Stimulated activated CD8-positive, alpha-beta memory T cell treated with anti-CD3 and anti-CD28 coated beads, Interleukin-12 subunit alpha, Interleukin-12 subunit beta, amount 100 ng/mL, for 1 hour (primary cell): ENCODE measurements around the gene CIDEA.
"Not testable (repeated sequence)": the region's sequence is repeated elsewhere in the genome, so short reads cannot be mapped to it uniquely, and the experiment has no call there.

Experiments
- DNase-seq: peaks from one replicate; pipeline ENCODE4 v3.0.0-alpha.2; 2020; ENCODE audit warnings: low read depth

Gene CIDEA, protein sequence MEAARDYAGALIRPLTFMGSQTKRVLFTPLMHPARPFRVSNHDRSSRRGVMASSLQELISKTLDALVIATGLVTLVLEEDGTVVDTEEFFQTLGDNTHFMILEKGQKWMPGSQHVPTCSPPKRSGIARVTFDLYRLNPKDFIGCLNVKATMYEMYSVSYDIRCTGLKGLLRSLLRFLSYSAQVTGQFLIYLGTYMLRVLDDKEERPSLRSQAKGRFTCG

DNA sequence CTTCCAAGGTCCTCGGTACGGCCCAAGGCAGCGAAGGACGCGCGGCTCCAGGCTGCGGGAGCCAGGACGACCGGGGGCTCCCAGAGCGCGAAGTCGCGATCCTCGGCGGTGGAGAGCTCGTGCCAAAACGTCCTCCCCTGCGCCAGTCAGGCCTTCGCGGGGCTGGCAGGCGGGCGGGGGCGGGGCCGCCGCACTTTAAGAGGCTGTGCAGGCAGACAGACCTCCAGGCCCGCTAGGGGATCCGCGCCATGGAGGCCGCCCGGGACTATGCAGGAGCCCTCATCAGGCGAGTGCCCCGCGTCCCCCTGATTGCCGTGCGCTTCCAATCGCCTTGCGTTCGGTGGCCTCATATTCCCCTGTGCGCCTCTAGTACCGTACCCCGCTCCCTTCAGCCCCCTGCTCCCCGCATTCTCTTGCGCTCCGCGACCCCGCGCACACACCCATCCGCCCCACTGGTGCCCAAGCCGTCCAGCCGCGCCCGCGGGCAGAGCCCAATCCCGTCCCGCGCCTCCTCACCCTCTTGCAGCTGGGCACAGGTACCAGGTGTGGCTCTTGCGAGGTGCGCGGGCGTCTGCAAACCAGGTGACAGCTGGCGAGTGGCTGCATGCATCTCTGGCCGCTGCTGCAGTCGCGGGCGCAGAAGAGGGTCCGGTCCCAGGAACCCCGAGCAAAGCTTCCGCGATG lies at the start of gene CIDEA:
Gene CIDEA, plus strand, starts transcription at position 226 of the 684 bp plus-strand sequence. Its CDS starts 23 bp downstream, at position 249.
- no peak for DNase-seq

DNA sequence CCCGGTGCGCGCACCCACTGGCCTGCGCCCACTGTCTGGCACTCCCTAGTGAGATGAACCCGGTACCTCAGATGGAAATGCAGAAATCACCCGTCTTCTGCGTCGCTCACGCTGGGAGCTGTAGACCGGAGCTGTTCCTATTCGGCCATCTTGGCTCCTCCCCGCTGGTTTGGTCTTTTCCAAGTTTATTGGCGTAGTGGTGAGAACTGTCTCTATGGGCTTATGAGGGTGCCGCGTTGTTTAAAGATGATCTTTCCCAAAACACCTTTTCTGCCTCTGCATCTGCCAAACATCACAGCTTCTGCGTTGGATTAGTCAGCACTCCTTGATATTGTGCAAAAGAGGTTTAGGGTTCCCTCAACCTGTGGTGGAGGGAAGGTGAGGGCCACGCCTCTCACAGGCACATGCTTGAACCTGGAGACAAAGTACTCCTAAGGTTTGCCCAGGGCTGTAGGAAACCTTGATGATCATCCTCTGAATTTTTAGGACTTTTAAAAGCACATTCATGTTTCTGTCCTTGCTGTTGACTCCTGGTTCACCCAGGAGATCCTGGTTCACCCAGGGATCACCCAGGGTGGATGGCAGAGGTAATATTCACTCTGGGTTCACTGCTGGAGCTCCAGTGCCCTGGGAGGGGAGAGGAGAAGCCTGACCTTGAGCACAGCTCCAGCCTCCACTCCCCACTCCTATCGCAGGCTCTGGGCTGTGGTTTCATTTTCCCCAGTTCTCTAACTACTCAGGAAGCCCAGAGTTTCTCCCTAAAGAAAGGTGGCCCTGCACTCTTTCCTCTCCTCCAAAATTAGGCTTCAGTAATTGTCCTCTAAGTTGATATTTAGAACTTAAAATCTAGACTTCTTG lies 45.6 kb upstream of the CIDEA start:
- not testable (repeated sequence) for DNase-seq

DNA sequence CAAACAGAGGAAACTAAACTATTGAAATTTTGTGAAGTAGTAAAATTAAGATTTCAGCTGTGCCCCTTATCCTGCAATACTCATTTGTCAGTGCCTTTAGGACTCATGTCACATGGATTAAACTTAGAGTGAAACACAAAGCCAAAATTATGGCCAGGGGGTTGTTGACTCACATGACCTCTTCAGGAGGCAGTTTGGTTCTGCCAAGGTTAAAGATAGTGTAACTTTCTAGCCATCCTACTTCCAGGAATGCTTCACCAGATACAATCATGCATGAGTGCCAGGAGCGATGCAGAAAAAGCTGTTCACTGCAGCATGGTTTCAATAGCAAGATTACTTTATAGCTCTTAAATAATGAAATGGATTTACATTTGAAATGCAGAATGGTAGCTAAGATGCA lies 41.9 kb upstream of the CIDEA start:
- DNase-seq = not testable (repeated sequence)

DNA sequence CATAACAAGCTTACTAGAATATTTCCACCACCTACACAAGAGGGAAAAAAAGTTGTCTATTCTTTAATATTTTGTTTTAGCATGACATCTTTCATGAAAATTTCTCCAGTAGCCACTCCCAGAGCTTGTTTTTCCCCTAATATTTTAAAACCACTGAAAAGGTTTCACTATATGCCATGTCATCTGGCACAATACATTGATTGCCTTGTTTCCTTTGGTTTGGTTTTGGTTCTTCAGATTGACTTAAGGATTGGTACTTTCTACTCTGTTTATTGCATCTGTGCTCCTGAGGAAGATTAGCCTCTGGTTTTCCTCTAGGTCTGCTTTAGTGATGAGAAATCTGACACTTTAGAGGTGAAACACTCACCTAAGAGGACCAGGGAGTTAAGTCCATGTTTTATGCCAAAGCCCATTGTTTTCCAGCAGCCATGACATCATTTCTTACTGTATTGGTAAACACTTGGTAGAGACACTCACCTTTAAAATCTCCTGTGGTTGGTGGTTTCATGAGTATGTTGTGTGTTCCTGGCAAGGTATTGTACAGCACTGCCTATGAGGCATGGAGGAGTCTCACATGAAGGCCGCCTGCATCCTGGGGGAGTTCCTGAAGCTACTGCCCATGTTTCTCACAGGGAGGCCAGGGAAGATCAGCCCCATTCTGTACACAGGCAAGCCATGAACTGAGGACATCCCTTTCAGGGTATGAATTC lies 39.7 kb upstream of the CIDEA start:
- not testable (repeated sequence) for DNase-seq

DNA sequence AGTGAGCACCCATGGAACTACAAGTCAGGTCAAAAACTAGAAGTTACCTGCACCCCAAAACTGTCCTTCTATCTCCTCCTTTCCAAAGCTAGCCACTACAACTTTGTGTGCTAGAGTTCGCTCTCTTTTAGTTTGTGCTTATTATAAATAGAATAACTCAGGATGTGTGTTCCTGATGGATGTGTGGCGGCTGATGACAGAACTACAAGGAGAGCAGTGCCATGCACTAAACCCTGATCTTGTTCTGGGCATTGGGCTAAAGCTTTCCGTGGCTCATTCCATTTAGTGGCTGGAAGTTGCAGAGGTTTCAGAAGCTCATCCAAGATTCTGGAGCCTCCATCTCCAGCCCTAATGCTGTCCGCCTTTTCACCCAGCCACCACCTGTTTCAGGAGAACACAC lies 37.7 kb upstream of the CIDEA start:
- not testable (repeated sequence) for DNase-seq

DNA sequence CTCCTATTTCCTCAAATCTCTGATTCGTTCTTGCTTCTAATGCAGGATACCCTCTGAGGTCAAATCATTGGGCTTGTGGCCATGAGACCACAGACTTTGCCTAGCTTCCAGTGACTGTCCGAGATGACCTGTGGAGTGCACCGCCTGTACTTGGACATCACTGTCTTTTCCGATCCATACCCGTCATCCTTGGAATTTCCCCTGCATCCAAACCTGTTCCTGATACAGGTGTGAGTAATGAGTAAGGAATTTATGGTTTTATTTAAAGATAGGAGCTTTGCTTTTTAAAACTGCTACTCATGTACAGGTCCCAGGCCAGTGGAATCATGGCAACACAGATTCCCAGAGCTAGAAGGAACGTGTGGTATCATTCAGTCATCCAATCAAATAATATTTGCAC lies 35.6 kb upstream of the CIDEA start:
- not testable (repeated sequence) for DNase-seq

DNA sequence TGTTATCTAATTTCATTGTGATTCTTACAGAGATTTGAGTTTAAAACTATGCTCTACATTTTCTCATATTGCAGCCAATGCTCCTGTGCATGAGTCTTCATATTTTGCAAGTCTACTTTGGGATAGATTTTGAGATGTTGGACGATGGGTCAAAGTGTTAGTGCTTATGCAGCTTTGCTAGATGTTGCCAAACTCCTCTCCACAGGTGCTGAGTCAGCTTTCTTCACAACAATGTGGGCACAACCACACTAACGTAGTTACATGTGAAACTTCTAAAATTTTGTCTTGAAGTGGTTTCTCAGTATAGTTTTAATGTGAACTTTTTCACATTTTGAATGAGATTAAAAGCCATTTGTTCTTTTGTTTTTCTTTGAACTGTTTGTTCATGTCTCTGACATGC lies 32.1 kb upstream of the CIDEA start:
- not testable (repeated sequence) for DNase-seq

DNA sequence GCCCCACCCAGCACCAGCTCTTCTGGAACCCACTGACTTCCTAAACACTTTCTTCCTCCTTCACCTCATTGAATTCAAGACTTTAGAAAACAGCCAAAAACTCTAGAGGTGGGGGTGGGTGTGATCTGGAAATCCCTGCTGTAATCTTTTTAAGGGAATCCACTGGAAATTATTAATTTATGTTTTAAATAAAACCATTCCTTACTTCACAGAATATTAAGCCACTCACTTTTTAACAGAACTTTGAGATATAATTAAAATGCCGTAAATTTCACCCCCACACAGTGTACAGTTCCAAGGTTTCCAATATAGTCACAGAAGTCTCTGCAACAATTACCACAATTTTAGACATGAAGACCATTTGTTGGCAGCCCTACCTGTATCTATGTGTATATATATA lies 30.8 kb upstream of the CIDEA start:
- not testable (repeated sequence) for DNase-seq

DNA sequence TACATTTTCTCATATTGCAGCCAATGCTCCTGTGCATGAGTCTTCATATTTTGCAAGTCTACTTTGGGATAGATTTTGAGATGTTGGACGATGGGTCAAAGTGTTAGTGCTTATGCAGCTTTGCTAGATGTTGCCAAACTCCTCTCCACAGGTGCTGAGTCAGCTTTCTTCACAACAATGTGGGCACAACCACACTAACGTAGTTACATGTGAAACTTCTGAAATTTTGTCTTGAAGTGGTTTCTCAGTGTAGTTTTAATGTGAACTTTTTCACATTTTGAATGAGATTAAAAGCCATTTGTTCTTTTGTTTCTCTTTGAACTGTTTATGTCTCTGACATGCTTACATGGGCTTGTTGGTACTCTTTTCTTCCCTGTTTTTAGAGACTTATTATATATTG lies 27.4 kb upstream of the CIDEA start:
- DNase-seq = not testable (repeated sequence)

DNA sequence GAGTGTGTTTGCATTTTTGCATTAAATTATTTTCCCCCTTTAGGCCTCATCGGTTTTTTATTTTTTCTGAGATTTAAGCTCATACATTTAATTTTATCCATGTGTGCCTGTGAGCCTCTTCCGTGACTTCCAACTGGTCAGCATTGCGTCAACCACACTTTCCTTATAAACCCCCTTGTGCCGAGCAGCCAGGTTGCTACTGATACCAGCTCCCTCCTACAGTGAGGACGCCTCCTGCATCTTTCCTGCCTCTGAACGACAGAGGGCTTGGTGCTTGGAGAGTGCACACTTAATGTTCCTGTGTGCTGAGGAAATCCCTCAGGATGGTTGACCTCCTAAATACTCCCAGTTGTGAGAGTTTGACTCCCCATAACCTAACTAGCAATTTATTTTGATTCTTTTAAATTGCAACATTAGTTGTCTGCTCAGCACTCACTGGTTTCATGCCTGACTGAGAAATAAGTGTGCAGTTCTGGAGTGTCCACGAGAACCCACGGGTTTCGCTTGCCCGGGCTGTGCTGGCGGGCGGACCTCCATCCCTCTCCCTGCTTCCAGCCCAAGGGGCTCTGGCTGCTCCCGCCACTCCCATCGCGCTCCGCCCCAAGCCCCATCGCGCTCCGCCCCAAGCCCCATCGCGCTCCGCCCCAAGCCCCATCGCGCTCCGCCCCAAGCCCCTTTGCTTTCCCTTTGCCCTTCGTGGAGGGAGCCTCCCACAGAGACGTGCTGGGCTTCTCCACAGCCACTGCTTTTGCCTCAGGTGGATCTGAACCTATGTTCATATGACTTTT lies 26.6 kb upstream of the CIDEA start:
- not testable (repeated sequence) for DNase-seq

DNA sequence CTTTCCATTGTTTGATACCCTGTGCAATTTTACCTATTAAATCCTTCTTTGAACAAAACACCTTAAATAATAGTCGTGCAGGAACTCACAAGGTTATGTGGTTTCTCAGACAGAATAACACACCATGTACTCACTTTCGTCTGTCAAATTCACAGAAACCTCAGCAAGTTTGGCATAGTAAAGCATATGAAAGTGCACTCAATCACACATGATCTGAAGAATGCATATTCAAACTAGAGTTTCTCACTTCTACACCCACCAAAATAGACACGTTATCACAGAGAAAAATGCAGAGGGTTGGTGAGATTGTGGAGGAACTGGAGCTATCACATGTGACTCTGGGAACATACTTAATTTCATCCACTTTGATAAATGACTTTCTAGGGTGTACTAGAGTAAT lies 25.9 kb upstream of the CIDEA start:
- DNase-seq = not testable (repeated sequence)

DNA sequence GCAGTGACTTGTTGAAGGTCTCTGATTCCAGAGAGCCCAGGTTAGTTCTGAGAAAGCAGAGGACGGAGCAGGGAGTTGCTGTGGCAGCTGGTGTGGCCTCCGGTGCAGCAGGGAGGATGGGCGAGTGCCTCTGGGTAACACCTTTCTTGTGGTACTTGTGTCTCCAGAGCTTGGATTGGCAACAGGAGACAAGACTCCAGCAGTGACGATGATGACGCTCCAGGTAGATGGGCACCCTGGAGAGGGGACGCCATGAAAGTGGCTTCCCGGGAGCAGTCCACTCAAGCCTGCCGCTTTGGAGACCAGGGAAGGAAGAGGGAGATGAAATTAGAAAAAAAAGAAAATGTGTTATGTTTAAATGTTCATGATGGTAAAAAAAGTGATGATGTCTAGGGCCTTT lies 23.6 kb upstream of the CIDEA start:
- DNase-seq = not testable (repeated sequence)

DNA sequence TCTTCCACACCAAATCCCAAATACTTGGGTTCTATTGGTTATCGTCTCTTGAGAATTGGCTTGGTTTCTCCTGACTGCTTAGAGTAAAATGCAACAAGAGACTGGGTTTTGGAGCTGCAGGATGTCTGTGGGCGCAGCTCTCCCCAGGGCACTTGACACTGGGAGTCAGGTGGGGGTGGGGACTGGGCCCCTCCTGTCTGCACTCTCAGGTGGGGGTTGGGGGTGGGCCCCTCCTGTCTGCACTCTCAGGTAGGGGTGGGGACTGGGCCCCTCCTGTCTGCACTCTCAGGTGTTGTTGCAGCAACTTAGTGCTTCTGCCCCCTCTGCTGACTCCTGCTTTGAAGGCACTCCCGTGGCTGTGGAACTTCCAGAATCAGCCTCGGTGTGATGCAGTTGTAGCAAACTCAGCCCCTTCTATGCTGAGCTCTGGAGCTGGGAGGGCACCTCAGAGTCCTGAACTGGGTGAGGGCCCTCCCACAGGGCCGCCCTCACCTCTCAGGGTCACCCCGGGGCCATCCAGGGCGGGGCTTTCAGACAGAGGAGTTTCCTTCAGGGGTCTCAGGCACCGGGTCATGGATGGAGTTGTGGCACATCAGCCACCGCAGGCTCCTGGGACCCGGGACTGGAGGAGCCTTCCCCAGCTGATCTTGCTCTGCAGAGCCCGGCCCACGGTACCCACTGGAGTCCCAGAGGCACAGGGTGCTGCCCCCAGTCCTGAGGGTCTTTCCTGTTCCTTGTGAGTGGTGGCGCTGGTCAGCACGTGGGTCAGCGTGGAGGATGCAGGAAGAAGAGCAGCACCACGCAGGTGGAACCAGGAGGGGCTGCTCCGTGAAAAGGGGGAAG lies 22.9 kb upstream of the CIDEA start:
- DNase-seq = no peak

DNA sequence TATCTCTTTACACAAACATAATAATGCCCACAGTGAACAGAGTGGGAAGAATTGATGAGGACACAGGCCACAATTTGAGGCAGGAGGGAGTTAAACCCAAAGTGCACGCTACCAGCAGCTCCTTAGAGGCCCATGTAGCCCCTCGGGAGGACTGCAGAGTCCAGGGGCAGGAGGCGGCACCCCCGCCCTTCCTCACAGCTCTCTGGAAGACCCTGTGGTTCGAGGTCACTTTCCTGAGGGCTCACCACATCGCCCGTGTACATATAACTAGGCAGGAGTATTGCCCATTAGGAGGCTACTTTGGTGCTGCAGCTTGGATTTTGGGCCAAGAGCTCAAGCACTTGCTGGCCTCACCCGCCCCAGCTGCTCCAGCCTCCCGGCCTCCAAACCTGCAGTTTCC lies 22.2 kb upstream of the CIDEA start:
- DNase-seq = no peak

DNA sequence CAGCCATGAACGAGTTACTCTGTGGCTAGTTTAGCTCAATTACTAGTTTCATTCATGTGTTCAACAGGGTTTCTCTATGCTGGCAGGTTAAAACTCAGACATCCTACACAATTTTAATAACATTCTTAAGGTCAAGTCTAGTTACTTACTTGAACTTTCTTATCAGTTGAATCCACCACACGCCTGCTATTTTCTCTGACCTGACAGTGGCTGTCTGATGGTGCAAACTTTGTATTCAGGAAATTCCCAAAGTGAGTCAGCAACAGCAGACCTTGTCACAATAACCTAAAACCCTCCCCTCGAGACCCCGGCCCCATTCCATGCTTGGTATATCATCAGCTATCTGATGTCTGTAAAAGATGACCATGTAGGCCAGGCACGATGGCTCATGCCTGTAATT lies 20.8 kb upstream of the CIDEA start:
- no peak for DNase-seq

DNA sequence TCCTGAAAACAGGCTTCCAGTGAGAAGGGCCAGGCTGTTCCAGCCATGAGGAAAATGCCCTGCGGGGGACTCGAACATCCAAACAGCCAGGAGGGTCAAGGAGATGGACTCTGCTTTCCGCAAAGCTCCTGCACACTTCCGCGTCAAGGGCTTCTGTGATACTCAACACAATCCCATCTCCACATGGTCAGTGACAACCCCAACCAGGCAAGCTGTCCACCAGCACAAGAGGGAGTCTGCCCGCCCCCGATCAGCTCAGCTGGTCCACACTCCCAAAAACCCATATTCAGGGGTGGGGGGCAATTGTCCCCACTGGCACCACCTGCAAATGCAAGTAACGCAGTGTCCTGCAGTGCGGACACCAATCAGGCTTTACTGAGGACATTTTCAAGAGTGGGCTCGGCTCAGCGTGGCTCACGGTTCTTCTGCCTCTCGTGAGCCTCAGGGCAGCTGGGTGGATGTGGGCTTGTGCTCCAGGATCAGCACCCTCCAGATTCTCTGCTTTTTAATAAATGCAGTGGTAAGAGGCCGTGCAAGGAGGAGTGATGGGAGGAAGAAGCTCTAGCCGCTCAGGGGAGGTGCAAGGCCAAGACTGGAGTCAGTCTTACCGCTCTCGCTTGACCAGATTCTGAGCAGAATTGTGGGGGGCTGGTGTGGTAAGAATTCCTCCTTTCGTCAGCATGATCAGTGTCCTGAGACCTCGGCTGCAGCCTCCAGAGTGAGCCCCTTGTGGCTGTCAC lies 19.5 kb upstream of the CIDEA start:
- DNase-seq = no peak

DNA sequence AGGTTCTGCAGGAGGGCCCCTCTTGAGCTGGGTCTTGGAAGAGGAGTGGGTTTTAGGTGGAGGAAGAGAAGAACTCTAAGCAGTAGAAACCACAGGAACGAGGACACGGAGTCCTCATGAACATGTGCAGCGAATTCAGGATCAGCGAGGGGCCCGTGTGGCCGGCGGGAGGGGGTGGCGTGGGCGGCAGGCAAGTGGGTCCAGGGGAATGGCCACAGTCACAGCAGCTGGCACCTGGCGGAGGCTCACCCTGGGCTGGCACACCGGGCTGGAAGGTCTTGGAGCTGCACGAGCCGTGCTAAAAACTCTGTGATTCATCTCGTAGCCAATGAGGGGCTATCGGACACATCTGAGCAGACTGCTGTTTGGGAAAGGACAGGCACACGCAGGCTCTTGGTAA lies 18.0 kb upstream of the CIDEA start:
- no peak for DNase-seq

DNA sequence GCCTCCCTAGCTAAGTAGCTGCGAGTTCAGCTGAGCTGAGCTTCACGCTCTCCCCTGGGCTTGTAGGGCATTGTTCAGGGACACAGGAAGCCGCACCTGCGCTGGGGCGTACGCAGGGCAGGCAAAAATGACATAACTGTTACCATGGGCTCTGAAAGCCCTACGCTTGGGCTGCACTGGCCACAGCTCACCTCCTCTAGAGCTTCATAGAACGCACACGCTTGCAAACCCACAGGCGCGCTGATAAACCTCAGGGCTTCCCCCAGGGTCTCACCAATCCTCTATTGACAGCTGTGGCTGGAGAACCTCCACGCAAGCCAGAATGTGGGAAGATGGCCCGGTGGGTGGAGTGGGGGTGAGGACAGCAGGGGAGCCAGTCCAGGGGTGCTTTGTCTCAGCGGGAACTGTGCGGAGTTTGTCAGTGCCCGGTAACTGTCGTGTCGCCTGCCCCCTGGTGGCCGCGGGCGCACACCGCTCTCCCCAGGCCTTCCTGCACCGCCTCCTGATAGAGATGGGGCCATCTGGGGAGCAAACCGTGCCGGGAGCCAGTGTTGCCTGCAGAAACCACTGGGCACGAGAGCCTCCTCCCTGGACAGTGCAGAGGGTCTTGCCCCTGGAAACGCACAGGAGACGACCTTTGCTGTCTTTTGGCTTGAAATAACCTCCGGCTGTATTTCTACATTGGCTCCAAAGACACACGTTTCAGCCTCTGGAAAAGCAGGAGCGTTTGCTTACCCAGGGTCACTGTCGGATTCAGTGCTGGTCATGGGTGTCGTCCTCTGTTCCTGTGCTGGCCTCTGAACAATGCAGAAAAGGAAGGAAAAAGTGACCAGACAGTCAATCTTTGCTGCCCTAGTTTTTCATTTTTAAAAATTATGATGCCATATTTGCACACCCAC lies 17.0 kb upstream of the CIDEA start:
- DNase-seq = peak; percentile 34

DNA sequence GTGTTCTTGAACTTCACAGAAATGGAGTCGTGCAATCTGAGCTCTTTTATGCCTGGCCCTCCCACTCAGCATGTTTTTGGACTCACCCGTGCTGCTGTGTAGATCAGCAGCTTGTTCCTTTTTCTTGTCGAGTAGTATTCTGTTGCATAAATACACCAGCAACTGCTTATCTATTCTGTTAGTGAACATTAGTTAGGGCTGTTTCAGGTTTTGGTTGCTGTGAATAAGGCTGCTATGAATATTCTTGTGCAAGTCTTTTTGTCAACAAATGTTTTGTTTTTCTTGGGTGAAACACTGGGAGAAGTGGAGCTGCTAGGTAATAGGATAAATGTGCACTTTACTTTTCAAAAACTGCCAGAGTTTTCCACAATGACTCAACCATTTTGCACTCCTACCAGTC lies 15.3 kb upstream of the CIDEA start:
- no peak for DNase-seq
